Loucy (cell line): ENCODE data around the gene GLT1D1.
A peak's percentile ranks its signal among the peaks of the same experiment; 100 is the strongest.

Experiments used
- H2AFZ ChIP-seq: fragments of 200-600 bp; sonication (generic); 2 replicates; pipeline ENCODE4 v1.6.0; 2016; ENCODE audit warnings: antibody characterized with exemption, mild to moderate bottlenecking, low read length, moderate library complexity
- H3F3A ChIP-seq: fragments of 200-600 bp; 2 replicates; pipeline ENCODE4 v1.6.0; 2016; ENCODE audit warnings: antibody characterized with exemption, low read depth, mild to moderate bottlenecking
- H3K27me3 ChIP-seq: fragments of 200-600 bp; sonication (generic); 2 replicates; pipeline ENCODE4 v1.6.1; 2014; ENCODE audit warnings: low read length, mild to moderate bottlenecking; ENCODE audit not compliant: insufficient read depth, poor library complexity, severe bottlenecking
- H3K36me3 ChIP-seq: fragments of 200-600 bp; sonication (generic); 2 replicates; pipeline ENCODE4 v1.6.1; 2016; ENCODE audit warnings: low read length; ENCODE audit not compliant: insufficient read depth
- H3K4me1 ChIP-seq: fragments of 200-600 bp; sonication (generic); 2 replicates; pipeline ENCODE4 v1.5.1; 2014; ENCODE audit warnings: low read length, mild to moderate bottlenecking; ENCODE audit not compliant: insufficient read depth, poor library complexity, severe bottlenecking
- H3K4me2 ChIP-seq: fragments of 200-600 bp; sonication (generic); 2 replicates; pipeline ENCODE4 v1.6.0; 2014; ENCODE audit warnings: antibody characterized with exemption, low read length, low read depth, mild to moderate bottlenecking; ENCODE audit not compliant: poor library complexity, severe bottlenecking
- H3K4me3 ChIP-seq: fragments of 200-600 bp; sonication (generic); 2 replicates; pipeline ENCODE4 v1.5.1; 2014; ENCODE audit warnings: low read length, mild to moderate bottlenecking, mixed read lengths; ENCODE audit not compliant: poor library complexity, severe bottlenecking
- H3K79me2 ChIP-seq: fragments of 200-600 bp; sonication (generic); 2 replicates; pipeline ENCODE4 v1.6.1; 2014; ENCODE audit warnings: low read length; ENCODE audit not compliant: insufficient read depth
- H3K9ac ChIP-seq: fragments of 200-600 bp; sonication (generic); 2 replicates; pipeline ENCODE4 v1.6.0; 2014; ENCODE audit warnings: mild to moderate bottlenecking, low read depth, low read length, moderate library complexity; ENCODE audit not compliant: poor library complexity, severe bottlenecking
- H3K9me2 ChIP-seq: fragments of 200-600 bp; sonication (generic); replicated peaks from 2 replicates; pipeline ENCODE4 v1.6.1; 2016; ENCODE audit warnings: low read depth, low read length, mixed read lengths
- H3K9me3 ChIP-seq: fragments of 200-600 bp; sonication (generic); 2 replicates; pipeline ENCODE4 v1.6.1; 2014; ENCODE audit warnings: mild to moderate bottlenecking, antibody characterized with exemption, low read length, low read depth; ENCODE audit not compliant: insufficient read depth
- H4K20me1 ChIP-seq: fragments of 200-600 bp; sonication (generic); 2 replicates; pipeline ENCODE4 v1.6.0; 2014; ENCODE audit warnings: antibody characterized with exemption, low read length, mild to moderate bottlenecking; ENCODE audit not compliant: insufficient read depth, poor library complexity, severe bottlenecking
- CTCF ChIP-seq: fragments of 200-600 bp; sonication (generic); conservative IDR thresholded peaks from 2 replicates; pipeline ENCODE4 v1.5.1; 2014; ENCODE audit warnings: mild to moderate bottlenecking, antibody characterized with exemption, low read length
- EZH2phosphoT487 ChIP-seq: fragments of 200-600 bp; IDR thresholded peaks from 2 replicates; pipeline ENCODE4 v1.6.1; 2018; ENCODE audit warnings: antibody characterized with exemption, mild to moderate bottlenecking, moderate library complexity, borderline replicate concordance

The GLT1D1 gene

GRCh38 chr12:128968668-128969067 is 115.4 kb downstream of the GLT1D1 start:
- no peaks in the 10 kb centered on the region for H3F3A ChIP-seq
- H2AFZ ChIP-seq, result peak overlapping the region; percentile 83
- peaks cover 9% of the 10 kb centered on the region for H3K4me1 ChIP-seq
- H3K4me3 ChIP-seq, result no peak overlapping the region
- H3K27me3 ChIP-seq, result no peaks in the 10 kb centered on the region
- no peaks in the 10 kb centered on the region for H3K9me2 ChIP-seq
- no peaks in the 10 kb centered on the region for H3K9me3 ChIP-seq
- TF ChIP-seq EZH2phosphoT487 (no peak), CTCF (no peak)
- no peak overlapping the region for H3K4me2 ChIP-seq
- H3K36me3 ChIP-seq, result no peaks in the 10 kb centered on the region
- H3K9ac ChIP-seq, result no peak overlapping the region
- H3K79me2 ChIP-seq, result no peaks in the 10 kb centered on the region
- no peaks in the 10 kb centered on the region for H4K20me1 ChIP-seq

GRCh38 chr12:128969480-128970055 is 116.3 kb downstream of the GLT1D1 start:
- Histone ChIP-seq H3K79me2 (no peaks in the 10 kb centered on the region), H3K4me1 (peaks cover 9% of the 10 kb centered on the region), H4K20me1 (no peaks in the 10 kb centered on the region), H3K4me3 (no peak overlapping the region), H3K36me3 (no peaks in the 10 kb centered on the region), H3K9me3 (no peaks in the 10 kb centered on the region), H2AFZ (peak overlapping the region; percentile 83), H3K27me3 (no peaks in the 10 kb centered on the region), H3K4me2 (peak overlapping the region; percentile 29), H3F3A (no peaks in the 10 kb centered on the region), H3K9ac (no peak overlapping the region), H3K9me2 (no peaks in the 10 kb centered on the region)
- TF ChIP-seq EZH2phosphoT487, result no peak
- peak; percentile 78 for TF ChIP-seq CTCF

GRCh38 chr12:128970110-128970509 is 116.8 kb downstream of the GLT1D1 start:
- peak overlapping the region; percentile 29 for H3K4me2 ChIP-seq
- no peak overlapping the region for H3K4me3 ChIP-seq
- no peaks in the 10 kb centered on the region for H3K79me2 ChIP-seq
- H3K4me1 ChIP-seq, result peaks cover 9% of the 10 kb centered on the region
- H3K9me2 ChIP-seq, result no peaks in the 10 kb centered on the region
- H2AFZ ChIP-seq, result no peak overlapping the region
- no peaks in the 10 kb centered on the region for H3K27me3 ChIP-seq
- no peaks in the 10 kb centered on the region for H3K9me3 ChIP-seq
- H3K36me3 ChIP-seq, result no peaks in the 10 kb centered on the region
- no peak overlapping the region for H3K9ac ChIP-seq
- TF ChIP-seq EZH2phosphoT487 (no peak), CTCF (no peak)
- H4K20me1 ChIP-seq, result no peaks in the 10 kb centered on the region
- H3F3A ChIP-seq, result no peaks in the 10 kb centered on the region
